Heart left ventricle (tissue), 16 donors: ENCODE results near the gene ASB13. TPM values are rescaled to one million over a fixed set of nuclear protein-coding genes. Genes with fewer than 3 reads are reported as not detected.
"Not testable (repeated sequence)": the region's sequence is repeated elsewhere in the genome, so short reads cannot be mapped to it uniquely, and the experiment has no call there.

ENCODE experiments used
- ATAC-seq, 4 donors: fragments of 200-7000 bp; cut with Tn5 transposase; one replicate each; pipeline ENCODE4 v1.9.1; 2020 to 2022; ENCODE audit warnings: moderate library complexity in 4 of 4, mild to moderate bottlenecking in 3 of 4, moderate number of reproducible peaks in 1 of 4
- DNase-seq, 5 donors: peaks; one replicate each; pipeline ENCODE4 v3.0.0-alpha.2; 2020
- H3K27ac ChIP-seq, 12 donors: fragments of 200-600 bp; sonication (generic) in 4 of 12; one replicate each; pipeline versions ENCODE4 v1.5.0 to v1.8.0; 2016 to 2022; ENCODE audit warnings: mild to moderate bottlenecking in 2 of 12
- H3K27me3 ChIP-seq, 9 donors: fragments of 200-600 bp; sonication (generic) in 2 of 9; one replicate each; pipeline versions ENCODE4 v1.5.1 to v1.8.0; 2016 to 2022; ENCODE audit warnings: mild to moderate bottlenecking in 3 of 9
- H3K36me3 ChIP-seq, 9 donors: fragments of 200-600 bp; sonication (generic) in 2 of 9; one replicate each; pipeline versions ENCODE4 v1.5.0 to v1.8.0; 2018 to 2022; ENCODE audit warnings: mild to moderate bottlenecking in 2 of 9
- H3K4me1 ChIP-seq, 12 donors: fragments of 200-600 bp; sonication (generic) in 4 of 12; one replicate each; pipeline versions ENCODE4 v1.5.0 to v1.8.0; 2016 to 2022; ENCODE audit warnings: mild to moderate bottlenecking in 3 of 12
- H3K4me3 ChIP-seq, 12 donors: fragments of 200-600 bp; sonication (generic) in 4 of 12; one replicate each; pipeline versions ENCODE4 v1.5.0 to v1.8.0; 2017 to 2022; ENCODE audit warnings: mild to moderate bottlenecking in 9 of 12, moderate library complexity in 4 of 12
- H3K9me3 ChIP-seq, 12 donors: fragments of 200-600 bp; sonication (generic) in 4 of 12; one replicate each; pipeline versions ENCODE4 v1.5.0 to v1.8.0; 2016 to 2022; ENCODE audit warnings: mild to moderate bottlenecking in 1 of 12
- CTCF ChIP-seq, 12 donors: fragments of 200-600 bp; sonication (generic) in 4 of 12; IDR thresholded peaks; one replicate each; pipeline versions ENCODE4 v1.5.0 to v1.8.0; 2018 to 2022; ENCODE audit warnings: antibody characterized with exemption in 12 of 12, mild to moderate bottlenecking in 5 of 12
- POLR2A ChIP-seq, 2 donors: fragments of 450-650 bp; IDR thresholded peaks; one replicate each; pipeline ENCODE4 v1.6.1; 2017; ENCODE audit warnings: antibody characterized with exemption in 2 of 2, mild to moderate bottlenecking in 2 of 2, moderate library complexity in 2 of 2
- WGBS, 4 donors: extraction: QIAGEN DNeasy Blood & Tissue Kit in 2 of 4; methylation state at CpG; one replicate each; pipeline versions ENCODE4 v1.1.5 to v1.1.7; 2013 to 2018; 5-methylcytosine and 5-hydroxymethylcytosine counted together
- intact Hi-C, 10 donors: fragments of 100-400 bp; cut with DNase I; formaldehyde crosslinking; loops; one replicate each; pipeline versions ENCODE4 v1.11.1 to v1.14.2; 2022
- polyA plus RNA-seq, 2 donors: library from polyadenylated mRNA; stranded (reverse); fragments of 200-250 nt; gene quantifications; one replicate each; pipeline ENCODE4 v1.2.3, GENCODE V29; 2013
- total RNA-seq, 9 donors: library from RNA; depleted of rRNA in 2 of 9; stranded (reverse); fragments of >200 nt in 2 of 9; fragmentation: NEBNext Ultra II Directional in 3 of 9; extraction: Animal tissue kit (Norgen Biotek cat#: 25700) in 3 of 9; gene quantifications; one replicate each; pipeline versions ENCODE4 v1.1.0 to v1.2.4, GENCODE V29; 2016 to 2023
- donor health status: ischemic (EF 13 %, LVEDD 7.1; RV severe dilation, severe dysfunction).
- donor health status: healthy with polysubstance abuse.
- donor health status: DM: no; HTN: yes; CAD: no.
- donor health status: DM: no; HTN: no; CAD: no.
- donor health status: ischemic (EF 25% LVEDD 6.9; RV normal size, moderate dysfunction).
- donor health status: ischemic (EF 25% LVEDD 5.7; RV mildly dilated, moderate dysfunction).
- donor health status: healthy.
- donor health status: DM: yes; HTN: yes; CAD: no.
- donor health status: ischemic (EF 35%, LVEDD 5.7; RV mildly dilated, moderate dysfunction).
- donor health status: nonischemic (EF 11% LVEDD 7.7; RV severe dilation, severe dysfunction).
- donor health status: DM: yes; HTN: yes; CAD: no.
- donor health status: PGD.
- donor health status: ischemic (EF 29% LVEDD 5.4; RV normal size, mild dysfunction).
- donor health status: nonischemic (EF 23%, LVEDD 6.1; RV moderate dilation, normal function).

The ASB13 gene
- total and polyA plus RNA-seq, 11 donors = 9.9 to 18.6 (median 13.3) TPM

GRCh38 chr10:5623081-5623748 lies 43.2 kb downstream of the ASB13 start:
- 15 to 18% (median 17%) methylated on average over 18 to 19 of the region's 19 CpGs for WGBS, 4 donors
- intact Hi-C loops = loop anchor here (1.0 to 10.0 kb wide), 10 partner anchors 91 to 808 kb away; no protein-coding TSS in a partner anchor
- H3K4me1 ChIP-seq = peaks cover 0 to 26% (median 5%) of the 10 kb centered on the region in 12 donors
- peak; percentile 84 to 94 (median 91) for TF ChIP-seq CTCF (IDR thresholded peaks at IDR 0.05)
- no peak for TF ChIP-seq POLR2A (IDR thresholded peaks at IDR 0.05)
- ATAC-seq = peak; percentile 87 to 96 (median 91)
- no peaks in the 10 kb centered on the region for H3K36me3 ChIP-seq
- no peaks in the 10 kb centered on the region for H3K27me3 ChIP-seq
- peak; percentile 86 to 94 (median 90) for DNase-seq
- no peak overlapping the region for H3K4me3 ChIP-seq
- peak overlapping the region in 2 of 12 donors; percentile 11 to 24 for H3K27ac ChIP-seq
- no peaks in the 10 kb centered on the region for H3K9me3 ChIP-seq

- H3K9me3 ChIP-seq = no peaks in the 10 kb centered on the region
- ATAC-seq (no peak), DNase-seq (no peak)
- H3K4me1 ChIP-seq = peaks cover 0 to 28% (median 5%) of the 10 kb centered on the region in 12 donors
- WGBS, 4 donors = 91 to 93% (median 92%) methylated on average over 6 of the region's 6 CpGs
- no peaks in the 10 kb centered on the region for H3K36me3 ChIP-seq
- intact Hi-C loops = loop anchor here in 7 of 10 donors (2.0 to 10.0 kb wide), 7 partner anchors 90 to 808 kb away; no protein-coding TSS in a partner anchor
- TF ChIP-seq POLR2A (IDR thresholded peaks at IDR 0.05) = no peak
- no peak overlapping the region for H3K4me3 ChIP-seq
- no peaks in the 10 kb centered on the region for H3K27me3 ChIP-seq
- peak overlapping the region in 1 of 12 donors; percentile 11 for H3K27ac ChIP-seq
Observed at GRCh38 chr10:5622186-5622960, 44.0 kb downstream of the ASB13 start.

- Histone ChIP-seq H3K27ac (peak overlapping the region in 1 of 12 donors; percentile 70), H3K4me1 (peaks cover 0 to 36% (median 7%) of the 10 kb centered on the region in 12 donors)
- not testable (repeated sequence) for ATAC-seq, H3K4me3 ChIP-seq, H3K36me3 ChIP-seq, DNase-seq, H3K9me3 ChIP-seq, H3K27me3 ChIP-seq
- 80 to 89% (median 85%) methylated on average over 6 of the region's 6 CpGs for WGBS, 4 donors
- intact Hi-C loops = loop anchor here in 3 of 10 donors (5.0 to 10.0 kb wide), 5 partner anchors 89 to 807 kb away; no protein-coding TSS in a partner anchor
Observed at GRCh38 chr10:5621371-5621770, 45.0 kb downstream of the ASB13 start.

GRCh38 chr10:5620966-5621365 lies 45.4 kb downstream of the ASB13 start:
- no peak overlapping the region for H3K4me3 ChIP-seq
- H3K36me3 ChIP-seq = no peaks in the 10 kb centered on the region
- no peaks in the 10 kb centered on the region for H3K9me3 ChIP-seq
- H3K4me1 ChIP-seq = peaks cover 0 to 36% (median 7%) of the 10 kb centered on the region in 12 donors
- intact Hi-C loops = loop anchor here in 3 of 10 donors (5.0 to 10.0 kb wide), 5 partner anchors 89 to 806 kb away; no protein-coding TSS in a partner anchor
- TF ChIP-seq CTCF (IDR thresholded peaks at IDR 0.05) = no peak
- no peak for TF ChIP-seq POLR2A (IDR thresholded peaks at IDR 0.05)
- no peak for DNase-seq
- no peak for ATAC-seq
- peak overlapping the region in 2 of 12 donors; percentile 52 to 70 for H3K27ac ChIP-seq
- no peaks in the 10 kb centered on the region for H3K27me3 ChIP-seq
- WGBS, 4 donors = 83 to 93% (median 88%) methylated on average over 16 of the region's 16 CpGs
